GM15510 (cell line): ENCODE data around the gene PKNOX2.

Source experiments
- POLR2A ChIP-seq: IDR thresholded peaks from 3 replicates; pipeline ENCODE4 v1.6.1; 2011; ENCODE audit warnings: borderline replicate concordance; ENCODE audit not compliant: insufficient read length; ENCODE audit errors: extremely low read depth

PKNOX2 gene

GRCh38 chr11:125164091-125164421 is 495 bp upstream of the PKNOX2 start:
- no peak for TF ChIP-seq POLR2A

GRCh38 chr11:125165111-125165842 is 726 bp downstream of the PKNOX2 start:
- TF ChIP-seq POLR2A = no peak

- no peak for TF ChIP-seq POLR2A
Observed at GRCh38 chr11:125165843-125166763, 1.6 kb downstream of the PKNOX2 start.

DNA sequence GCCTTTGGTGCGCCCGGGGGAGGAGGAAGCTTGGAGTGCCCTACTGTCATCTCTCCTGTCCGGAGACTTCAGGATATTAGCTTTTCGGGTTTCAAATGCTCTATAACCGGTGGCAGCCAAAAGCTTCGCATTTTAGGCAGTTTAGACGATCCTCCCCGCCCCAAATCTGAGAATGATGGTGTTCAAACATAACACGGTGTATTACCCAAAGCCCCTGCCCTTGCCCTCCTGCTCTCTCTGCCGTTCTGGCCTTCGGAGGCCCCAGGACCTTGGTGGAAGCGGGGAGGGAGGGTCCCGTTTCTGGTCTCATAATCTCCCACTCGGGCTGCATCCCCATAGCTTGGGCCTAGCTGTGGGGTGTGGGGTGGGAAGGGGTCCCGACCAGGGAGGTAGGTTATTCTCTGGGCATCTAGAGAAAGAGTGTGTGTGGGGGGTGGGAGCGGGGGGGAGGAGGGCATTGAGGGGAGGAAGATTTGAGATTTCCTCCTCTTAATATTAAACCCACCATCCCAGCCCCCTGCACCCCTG is 2.3 kb downstream of the PKNOX2 start:
- TF ChIP-seq POLR2A = no peak

DNA sequence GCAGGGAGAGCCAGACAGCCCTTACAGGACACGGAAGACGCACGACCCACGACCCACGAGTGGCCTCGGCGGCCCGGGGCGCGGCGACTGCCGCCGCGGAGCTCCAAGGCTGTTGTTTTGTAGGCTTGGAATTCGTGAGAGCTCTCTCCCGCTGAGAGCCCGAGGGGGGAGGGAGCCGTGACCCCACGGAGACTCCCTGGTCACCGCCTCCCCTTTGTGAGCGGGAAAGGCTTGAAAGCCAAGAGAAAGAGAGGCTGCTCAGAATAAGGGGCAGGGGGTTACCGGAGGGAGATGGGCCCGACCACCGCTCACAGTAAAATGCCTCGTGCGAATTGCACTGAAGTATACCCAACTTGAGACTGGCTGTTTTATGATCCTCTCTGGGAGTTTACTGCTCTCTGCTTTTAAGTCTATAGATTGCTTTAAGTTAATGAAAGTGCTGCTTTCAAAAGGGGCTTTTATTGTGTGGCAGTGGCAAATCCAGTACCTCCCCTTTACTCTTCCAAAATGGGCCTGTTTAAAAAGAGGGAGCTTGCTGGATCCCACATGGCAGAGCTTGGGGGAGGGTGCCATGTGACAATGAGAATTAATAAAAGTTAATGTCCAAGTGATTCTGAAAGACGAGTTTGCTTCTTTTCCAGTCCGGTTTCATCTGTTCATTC is 2.9 kb downstream of the PKNOX2 start:
- TF ChIP-seq POLR2A = no peak

DNA sequence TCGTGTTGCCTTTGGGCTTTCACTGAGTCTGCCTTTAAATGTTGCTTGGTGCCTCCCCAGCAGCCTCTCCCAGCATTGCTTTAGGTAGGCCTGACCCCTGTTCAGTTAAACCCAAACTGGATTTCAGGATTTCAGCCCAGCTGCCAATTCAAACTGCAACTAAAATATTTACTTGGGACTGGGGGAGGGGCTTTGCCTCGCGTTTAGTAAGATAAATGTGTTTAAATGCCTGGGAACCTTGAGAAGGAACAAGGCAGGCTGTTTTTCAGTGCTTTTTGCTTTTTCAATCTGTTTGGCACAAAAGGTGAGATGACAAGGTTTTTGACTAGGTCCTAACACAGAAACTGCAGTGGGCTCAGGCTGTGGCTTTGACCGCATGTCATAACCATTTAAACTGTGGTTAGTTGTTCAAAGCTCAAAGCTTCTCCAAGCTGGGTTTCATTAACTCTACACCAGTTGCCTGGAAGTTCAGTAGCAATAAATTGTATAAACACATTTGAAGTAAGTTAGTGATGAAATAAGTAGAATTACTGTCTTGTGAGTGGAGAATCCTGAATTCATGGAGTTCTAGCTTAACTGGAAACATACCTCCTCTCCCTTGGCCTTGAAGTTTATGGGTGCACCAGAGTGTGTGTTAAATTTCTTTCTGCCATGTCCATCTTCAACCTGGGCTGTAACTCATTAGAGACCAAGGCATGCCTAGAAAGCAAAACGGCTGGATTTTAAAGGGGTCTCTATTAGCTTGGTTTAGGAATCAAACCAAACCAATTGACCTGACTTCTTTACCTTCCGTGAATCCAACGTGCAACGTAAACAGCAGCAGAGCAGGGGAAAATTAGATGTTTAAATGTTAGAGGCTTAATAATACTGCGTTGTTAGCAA is 3.6 kb downstream of the PKNOX2 start:
- no peak for TF ChIP-seq POLR2A

DNA sequence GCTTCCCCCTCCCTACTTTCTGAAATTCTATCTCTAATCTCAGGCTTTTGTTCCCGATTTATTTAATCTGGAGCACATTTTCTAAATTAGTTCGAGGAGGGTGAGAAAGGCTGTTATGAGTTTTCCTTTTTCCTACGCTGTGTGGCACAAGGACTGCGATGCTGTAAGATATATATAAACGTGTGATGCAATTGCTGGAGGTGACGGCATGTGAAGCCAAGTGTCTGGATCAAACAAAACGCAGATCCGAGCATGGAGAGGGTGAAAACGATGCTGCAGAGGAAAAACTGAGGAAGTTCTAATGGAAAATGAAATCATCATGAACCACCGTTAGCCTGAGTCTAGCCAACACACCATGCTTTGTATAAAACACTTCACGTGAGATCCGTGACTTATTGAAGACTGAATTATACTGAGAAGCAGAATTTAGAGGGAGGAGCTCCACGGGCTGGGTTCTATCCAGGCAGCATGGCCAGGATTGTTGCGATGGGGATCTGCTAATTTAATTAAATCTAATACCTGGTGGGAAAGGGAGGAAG is 4.4 kb downstream of the PKNOX2 start:
- no peak for TF ChIP-seq POLR2A

- no peak for TF ChIP-seq POLR2A
Observed at GRCh38 chr11:125170001-125170509, 5.5 kb downstream of the PKNOX2 start.

DNA sequence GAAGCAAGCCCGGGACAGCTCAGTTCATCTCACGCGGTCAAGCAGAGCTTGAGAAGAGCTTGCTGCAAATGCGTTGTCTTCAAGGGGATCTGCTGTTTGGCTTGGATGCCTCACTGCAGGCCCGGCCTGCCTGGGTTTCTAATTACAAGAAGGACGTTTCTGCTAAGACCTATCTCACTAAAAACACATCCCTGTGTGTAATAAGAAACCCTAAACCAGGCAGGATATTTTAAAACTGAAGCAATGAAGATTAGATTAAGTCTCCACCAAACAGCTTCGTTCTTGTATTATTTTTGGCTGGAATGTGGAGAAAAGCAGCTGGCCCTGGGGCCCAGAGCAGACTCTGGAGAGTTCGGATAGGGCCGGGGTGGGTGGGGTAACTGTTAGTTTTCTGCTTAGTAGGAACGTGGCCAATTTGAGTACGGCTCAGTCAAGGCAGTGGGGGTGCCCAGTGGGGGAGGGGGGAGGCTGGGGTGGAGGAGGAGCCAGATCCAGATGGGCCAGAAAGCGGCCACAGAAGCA is 6.0 kb downstream of the PKNOX2 start:
- no peak for TF ChIP-seq POLR2A

- TF ChIP-seq POLR2A = no peak
Observed at GRCh38 chr11:125171974-125172373, 7.4 kb downstream of the PKNOX2 start.

GRCh38 chr11:125173027-125173426 is 8.5 kb downstream of the PKNOX2 start:
- TF ChIP-seq POLR2A = no peak

- TF ChIP-seq POLR2A = no peak
Observed at GRCh38 chr11:125173556-125173955, 9.0 kb downstream of the PKNOX2 start.

- TF ChIP-seq POLR2A = no peak
Observed at GRCh38 chr11:125174057-125174456, 9.5 kb downstream of the PKNOX2 start.
